Neuronal stem cell (in vitro differentiated cells): ENCODE results near the gene TEX12.

Experiments used
- DNase-seq: peaks from one replicate; pipeline ENCODE4 v3.0.0-alpha.2; 2013; ENCODE audit warnings: low spot score
- H2AFZ ChIP-seq: one replicate; pipeline ENCODE4 v1.6.1; 2013; ENCODE audit warnings: mild to moderate bottlenecking, low read length, inconsistent platforms
- H2AK5ac ChIP-seq: 2 replicates; pipeline ENCODE4 v1.6.1; 2013; ENCODE audit warnings: low read depth, mild to moderate bottlenecking, inconsistent platforms, low read length, moderate library complexity, mixed read lengths
- H2BK120ac ChIP-seq: 2 replicates; pipeline ENCODE4 v1.6.1; 2013; ENCODE audit warnings: low read depth, mild to moderate bottlenecking, inconsistent platforms, low read length, moderate library complexity, mixed read lengths
- H2BK12ac ChIP-seq: one replicate; pipeline ENCODE4 v1.6.1; 2013; ENCODE audit warnings: low read length, inconsistent platforms
- H2BK15ac ChIP-seq: 2 replicates; pipeline ENCODE4 v1.6.1; 2013; ENCODE audit warnings: mild to moderate bottlenecking, low read length, inconsistent platforms, mixed read lengths
- H2BK5ac ChIP-seq: one replicate; pipeline ENCODE4 v1.6.1; 2013; ENCODE audit warnings: inconsistent platforms, mild to moderate bottlenecking, low read length, moderate library complexity
- H3K14ac ChIP-seq: one replicate; pipeline ENCODE4 v1.6.1; 2013; ENCODE audit warnings: low read length, inconsistent platforms
- H3K18ac ChIP-seq: 2 replicates; pipeline ENCODE4 v1.6.1; 2013; ENCODE audit warnings: low read length, inconsistent platforms
- H3K23ac ChIP-seq: 2 replicates; pipeline ENCODE4 v1.6.1; 2013; ENCODE audit warnings: low read depth, mild to moderate bottlenecking, mixed read lengths, low read length, inconsistent platforms; ENCODE audit not compliant: poor library complexity
- H3K27ac ChIP-seq: replicated peaks from 3 replicates; pipeline ENCODE4 v1.5.1; 2013; ENCODE audit warnings: low read length, inconsistent platforms
- H3K27me3 ChIP-seq, 3 experiments: 2 replicates each; pipeline ENCODE4 v1.6.1; 2013; ENCODE audit warnings: low read length in 3 of 3, mild to moderate bottlenecking in 2 of 3, inconsistent platforms in 1 of 3, low read depth in 1 of 3, mixed read lengths in 1 of 3, moderate library complexity in 1 of 3; ENCODE audit not compliant: control insufficient read depth in 3 of 3, insufficient read depth in 3 of 3
- H3K36me3 ChIP-seq, 2 donors: replicated peaks in 1 of 2; 2 replicates each; pipeline ENCODE4 v1.6.1; 2013; ENCODE audit warnings: low read length in 2 of 2; ENCODE audit not compliant: control insufficient read depth in 2 of 2, insufficient read depth in 2 of 2
- H3K4ac ChIP-seq: 2 replicates; pipeline ENCODE4 v1.6.1; 2013; ENCODE audit warnings: inconsistent platforms, mild to moderate bottlenecking, low read length, moderate library complexity
- H3K4me1 ChIP-seq, 2 donors: 1 replicate in 1 of 2; 2 replicates in 1 of 2; pipeline ENCODE4 v1.6.1; 2013; ENCODE audit warnings: low read length in 2 of 2, low read depth in 1 of 2; ENCODE audit not compliant: control insufficient read depth in 2 of 2, insufficient read depth in 1 of 2
- H3K4me2 ChIP-seq: one replicate; pipeline ENCODE4 v1.6.1; 2013; ENCODE audit warnings: mild to moderate bottlenecking, low read length, inconsistent platforms; ENCODE audit not compliant: insufficient read depth, poor library complexity, severe bottlenecking
- H3K4me3 ChIP-seq, 2 donors: 2 replicates each; pipeline ENCODE4 v1.5.1; 2013; ENCODE audit warnings: low read length in 2 of 2, mild to moderate bottlenecking in 2 of 2, inconsistent platforms in 1 of 2, moderate library complexity in 1 of 2
- H3K79me1 ChIP-seq: one replicate; pipeline ENCODE4 v1.6.1; 2013; ENCODE audit warnings: low read depth, mild to moderate bottlenecking, inconsistent platforms, low read length, moderate library complexity
- H3K9ac ChIP-seq: one replicate; pipeline ENCODE4 v1.6.1; 2013; ENCODE audit warnings: mild to moderate bottlenecking, low read depth, low read length, inconsistent platforms; ENCODE audit not compliant: poor library complexity
- H3K9me3 ChIP-seq, 2 donors: replicated peaks in 1 of 2; 2 replicates each; pipeline versions ENCODE3 to v1.6.1; 2013; ENCODE audit warnings: low read length in 2 of 2, mild to moderate bottlenecking in 2 of 2, inconsistent platforms in 1 of 2, low read depth in 1 of 2, mixed read lengths in 1 of 2, moderate library complexity in 1 of 2; ENCODE audit not compliant: control insufficient read depth in 2 of 2, insufficient read depth in 1 of 2
- H4K8ac ChIP-seq: one replicate; pipeline ENCODE4 v1.6.1; 2013; ENCODE audit warnings: low read depth, mild to moderate bottlenecking, inconsistent platforms, low read length, moderate library complexity
- H4K91ac ChIP-seq: one replicate; pipeline ENCODE4 v1.6.1; 2013; ENCODE audit warnings: low read length, low read depth, mild to moderate bottlenecking, inconsistent platforms; ENCODE audit not compliant: poor library complexity
- WGBS, 2 donors: extraction: QIAGEN DNeasy Blood & Tissue Kit; methylation state at CpG; one replicate each; pipeline ENCODE4 v1.1.7; 2013; ENCODE audit warnings: missing lambda C conversion rate in 2 of 2, mixed read lengths in 1 of 2; ENCODE audit not compliant: insufficient read length in 2 of 2, insufficient replicate concordance in 1 of 2; ENCODE audit errors: extremely low coverage in 2 of 2; 5-methylcytosine and 5-hydroxymethylcytosine counted together

TEX12 gene

GRCh38 chr11:112134473-112134872, 32.7 kb upstream of the TEX12 start:
- Histone ChIP-seq H3K4me1 (no peaks in the 10 kb centered on the region), H2BK120ac (no peak overlapping the region), H2AFZ (no peak overlapping the region), H3K79me1 (no peaks in the 10 kb centered on the region), H3K9me3 (no peaks in the 10 kb centered on the region), H3K14ac (no peak overlapping the region), H3K4me2 (no peak overlapping the region), H2AK5ac (no peak overlapping the region), H2BK15ac (no peak overlapping the region), H3K36me3 (no peaks in the 10 kb centered on the region), H2BK12ac (no peak overlapping the region), H2BK5ac (no peak overlapping the region), H3K27ac (no peak overlapping the region), H3K4ac (no peak overlapping the region), H3K27me3 (no peaks in the 10 kb centered on the region), H3K4me3 (no peak overlapping the region), H3K23ac (no peak overlapping the region), H3K18ac (no peak overlapping the region), H3K9ac (no peak overlapping the region), H4K8ac (no peak overlapping the region), H4K91ac (no peak overlapping the region)
- DNase-seq: no peak
- WGBS, 2 donors: no CpG with 5 or more reads among the region's 4 CpGs

GRCh38 chr11:112143597-112143996, 23.6 kb upstream of the TEX12 start:
- H2AFZ ChIP-seq: no peak overlapping the region
- H3K18ac ChIP-seq: no peak overlapping the region
- H2BK12ac ChIP-seq: no peak overlapping the region
- no peak overlapping the region for H3K27ac ChIP-seq
- no peak overlapping the region for H3K4me3 ChIP-seq
- no peak overlapping the region for H4K91ac ChIP-seq
- WGBS, 2 donors: no CpG with 5 or more reads among the region's 3 CpGs
- H3K4ac ChIP-seq: no peak overlapping the region
- no peak overlapping the region for H3K14ac ChIP-seq
- H3K27me3 ChIP-seq: no peaks in the 10 kb centered on the region
- no peak overlapping the region for H3K9ac ChIP-seq
- no peaks in the 10 kb centered on the region for H3K4me1 ChIP-seq
- no peaks in the 10 kb centered on the region for H3K79me1 ChIP-seq
- no peak overlapping the region for H2AK5ac ChIP-seq
- H3K9me3 ChIP-seq: no peaks in the 10 kb centered on the region
- no peak overlapping the region for H3K23ac ChIP-seq
- no peak overlapping the region for H2BK15ac ChIP-seq
- no peak for DNase-seq
- H3K4me2 ChIP-seq: no peak overlapping the region
- H3K36me3 ChIP-seq: no peaks in the 10 kb centered on the region
- no peak overlapping the region for H2BK120ac ChIP-seq
- H4K8ac ChIP-seq: no peak overlapping the region
- no peak overlapping the region for H2BK5ac ChIP-seq

- no CpG with 5 or more reads among the region's 5 CpGs for WGBS, 2 donors
- H2BK120ac ChIP-seq: no peak overlapping the region
- no peak for DNase-seq
- no peak overlapping the region for H3K4ac ChIP-seq
- H3K14ac ChIP-seq: no peak overlapping the region
- H3K4me2 ChIP-seq: no peak overlapping the region
- no peak overlapping the region for H2BK12ac ChIP-seq
- H3K4me1 ChIP-seq: peaks cover 0 to 2% of the 10 kb centered on the region in 2 donors
- no peak overlapping the region for H4K91ac ChIP-seq
- H4K8ac ChIP-seq: no peak overlapping the region
- H3K79me1 ChIP-seq: no peaks in the 10 kb centered on the region
- H2AK5ac ChIP-seq: no peak overlapping the region
- no peak overlapping the region for H3K18ac ChIP-seq
- no peak overlapping the region for H2BK5ac ChIP-seq
- no peak overlapping the region for H3K23ac ChIP-seq
- H3K27ac ChIP-seq: no peak overlapping the region
- H3K4me3 ChIP-seq: no peak overlapping the region
- no peaks in the 10 kb centered on the region for H3K27me3 ChIP-seq
- H3K36me3 ChIP-seq: no peaks in the 10 kb centered on the region
- H2BK15ac ChIP-seq: no peak overlapping the region
- no peaks in the 10 kb centered on the region for H3K9me3 ChIP-seq
- no peak overlapping the region for H3K9ac ChIP-seq
- peak overlapping the region; percentile 13 for H2AFZ ChIP-seq
Observed at GRCh38 chr11:112150517-112150916, 16.7 kb upstream of the TEX12 start.

GRCh38 chr11:112156153-112156955, 10.8 kb upstream of the TEX12 start:
- Histone ChIP-seq H3K36me3 (no peaks in the 10 kb centered on the region), H4K8ac (no peak overlapping the region), H3K27ac (no peak overlapping the region), H2BK12ac (no peak overlapping the region), H2BK15ac (no peak overlapping the region), H3K9ac (no peak overlapping the region), H4K91ac (no peak overlapping the region), H3K4ac (no peak overlapping the region), H2BK120ac (no peak overlapping the region), H3K27me3 (no peaks in the 10 kb centered on the region), H2BK5ac (no peak overlapping the region), H2AK5ac (no peak overlapping the region), H3K18ac (no peak overlapping the region), H3K4me3 (no peak overlapping the region), H3K4me1 (no peaks in the 10 kb centered on the region), H3K23ac (no peak overlapping the region), H3K14ac (no peak overlapping the region), H3K79me1 (no peaks in the 10 kb centered on the region), H3K4me2 (no peak overlapping the region), H3K9me3 (no peaks in the 10 kb centered on the region), H2AFZ (no peak overlapping the region)
- WGBS, 2 donors: no CpG with 5 or more reads among the region's 5 CpGs
- no peak for DNase-seq
